Femur (tissue), 1 donor: ENCODE data around the gene IMMP2L.

Source experiments
- DNase-seq: peaks from one replicate; pipeline ENCODE4 v3.0.0-alpha.2; 2017

The IMMP2L gene

GRCh38 chr7:111014079-111014478, 548.2 kb downstream of the IMMP2L start:
- no peak for DNase-seq

GRCh38 chr7:111012799-111013675, 549.3 kb downstream of the IMMP2L start:
- DNase-seq: no peak

- no peak for DNase-seq
These were observed 550.1 kb downstream of the IMMP2L start for GRCh38 chr7:111012149-111012548.

- DNase-seq: no peak
These were observed 550.8 kb downstream of the IMMP2L start for GRCh38 chr7:111011520-111011919.

GRCh38 chr7:111010798-111011197, 551.5 kb downstream of the IMMP2L start:
- no peak for DNase-seq

GRCh38 chr7:111009526-111010040, 552.7 kb downstream of the IMMP2L start:
- no peak for DNase-seq

- DNase-seq: no peak
These were observed 555.6 kb downstream of the IMMP2L start for GRCh38 chr7:111006691-111007090.

GRCh38 chr7:111006040-111006439, 556.3 kb downstream of the IMMP2L start:
- DNase-seq: no peak

- DNase-seq: no peak
These were observed 556.8 kb downstream of the IMMP2L start for GRCh38 chr7:111005445-111005844.

GRCh38 chr7:111004310-111004901, 557.9 kb downstream of the IMMP2L start:
- no peak for DNase-seq

GRCh38 chr7:111003883-111004282, 558.4 kb downstream of the IMMP2L start:
- DNase-seq: no peak

- no peak for DNase-seq
These were observed 568.0 kb downstream of the IMMP2L start for GRCh38 chr7:110994028-110994967.

- no peak for DNase-seq
These were observed 573.3 kb downstream of the IMMP2L start for GRCh38 chr7:110988890-110989501.

GRCh38 chr7:110988348-110988747, 573.9 kb downstream of the IMMP2L start:
- no peak for DNase-seq

- no peak for DNase-seq
These were observed 575.1 kb downstream of the IMMP2L start for GRCh38 chr7:110987127-110987693.

GRCh38 chr7:110983822-110984456, 578.4 kb downstream of the IMMP2L start:
- no peak for DNase-seq

GRCh38 chr7:110977127-110977737, 585.1 kb downstream of the IMMP2L start:
- no peak for DNase-seq

GRCh38 chr7:110975486-110975885, 586.8 kb downstream of the IMMP2L start:
- DNase-seq: no peak

- no peak for DNase-seq
These were observed 587.9 kb downstream of the IMMP2L start for GRCh38 chr7:110974441-110974840.

GRCh38 chr7:110973196-110973990, 588.9 kb downstream of the IMMP2L start:
- no peak for DNase-seq
